HG02943 (cell line): ENCODE results near the gene CEP170B.
"Not testable (repeated sequence)": the region's sequence is repeated elsewhere in the genome, so short reads cannot be mapped to it uniquely, and the experiment has no call there.

Source experiments
- ATAC-seq: cut with Tn5 transposase; IDR thresholded peaks from one replicate; pipeline ENCODE4 v1.9.1; 2021; ENCODE audit warnings: mild to moderate bottlenecking, low read depth, moderate library complexity; ENCODE audit not compliant: unreplicated experiment

Gene CEP170B

DNA sequence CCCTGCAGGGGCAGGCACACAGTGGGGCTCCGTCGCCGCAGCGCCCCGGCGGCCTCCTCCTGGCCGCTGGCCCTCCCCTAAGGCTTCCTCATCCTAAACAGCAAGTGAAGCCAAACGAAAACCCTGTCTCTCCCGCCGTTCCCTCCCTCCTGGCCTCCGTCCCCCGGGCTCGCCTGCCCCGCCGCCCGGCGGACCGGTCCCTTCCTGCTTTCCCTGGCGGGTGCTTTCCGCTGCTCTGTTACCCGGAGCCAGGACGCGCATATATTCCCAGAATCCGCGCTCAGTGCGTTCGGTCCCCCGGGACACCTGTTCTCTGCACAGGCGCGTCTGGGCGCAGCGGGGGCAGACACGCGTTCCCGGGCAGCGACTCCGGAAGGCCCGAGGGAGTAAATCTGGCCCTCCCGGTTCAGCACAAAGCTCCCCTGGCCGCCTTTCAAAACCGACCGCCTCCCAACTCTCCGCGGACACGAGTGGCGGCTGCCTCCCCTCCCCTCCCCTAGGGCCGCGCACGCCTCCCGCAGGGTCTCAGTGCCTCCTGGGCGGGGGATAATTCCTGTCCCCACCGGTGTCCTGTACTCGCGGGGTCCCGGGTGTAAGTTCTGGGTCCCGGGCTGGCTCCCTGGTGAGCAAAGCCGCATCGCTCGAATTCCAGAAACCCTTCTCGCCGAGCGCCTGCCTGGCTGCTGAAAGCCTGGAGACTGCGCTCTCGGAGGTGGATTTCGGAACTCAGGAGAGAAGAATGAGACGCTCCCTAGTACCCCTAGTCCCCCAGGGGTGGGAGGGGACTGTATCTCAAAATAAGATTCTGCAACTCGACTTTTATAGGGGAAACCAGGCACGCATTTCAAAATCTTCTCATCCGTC, 21.4 kb upstream of the CEP170B start:
- no peak for ATAC-seq

DNA sequence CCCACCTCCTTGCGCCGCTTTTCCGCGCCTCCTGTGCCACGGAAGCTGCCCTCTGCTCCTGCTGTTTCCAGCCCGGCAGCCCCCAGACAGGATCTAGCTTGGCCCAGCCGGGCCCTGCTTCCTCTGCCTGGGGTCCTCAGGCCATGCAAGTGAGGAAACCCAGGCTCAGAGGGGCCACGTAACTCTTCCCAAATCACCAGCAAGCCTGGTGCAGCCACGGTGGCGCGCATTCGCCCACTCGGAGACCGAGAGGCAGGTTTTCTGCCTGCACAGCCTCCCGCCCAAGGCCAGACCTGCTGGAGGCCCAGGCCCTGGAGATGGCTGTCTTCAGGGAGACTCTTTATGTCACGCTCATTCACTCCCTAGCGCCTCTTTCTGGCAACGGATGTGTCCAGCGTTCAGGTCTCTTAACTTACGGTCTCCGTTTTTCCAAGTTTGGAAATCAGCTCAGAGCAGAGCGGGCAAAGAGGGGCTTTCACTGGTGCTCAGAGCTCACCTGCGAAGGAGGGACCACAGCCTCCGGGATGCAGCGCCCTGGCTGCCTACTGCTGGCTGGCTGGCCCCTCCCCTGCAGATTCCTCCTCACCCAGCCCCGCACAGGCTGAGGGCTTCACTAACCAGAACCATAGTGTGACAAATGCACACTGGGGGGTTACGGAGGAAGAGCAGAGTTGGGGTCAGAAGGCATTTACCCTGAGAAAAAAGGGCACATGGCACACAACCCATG, 20.6 kb upstream of the CEP170B start:
- no peak for ATAC-seq

DNA sequence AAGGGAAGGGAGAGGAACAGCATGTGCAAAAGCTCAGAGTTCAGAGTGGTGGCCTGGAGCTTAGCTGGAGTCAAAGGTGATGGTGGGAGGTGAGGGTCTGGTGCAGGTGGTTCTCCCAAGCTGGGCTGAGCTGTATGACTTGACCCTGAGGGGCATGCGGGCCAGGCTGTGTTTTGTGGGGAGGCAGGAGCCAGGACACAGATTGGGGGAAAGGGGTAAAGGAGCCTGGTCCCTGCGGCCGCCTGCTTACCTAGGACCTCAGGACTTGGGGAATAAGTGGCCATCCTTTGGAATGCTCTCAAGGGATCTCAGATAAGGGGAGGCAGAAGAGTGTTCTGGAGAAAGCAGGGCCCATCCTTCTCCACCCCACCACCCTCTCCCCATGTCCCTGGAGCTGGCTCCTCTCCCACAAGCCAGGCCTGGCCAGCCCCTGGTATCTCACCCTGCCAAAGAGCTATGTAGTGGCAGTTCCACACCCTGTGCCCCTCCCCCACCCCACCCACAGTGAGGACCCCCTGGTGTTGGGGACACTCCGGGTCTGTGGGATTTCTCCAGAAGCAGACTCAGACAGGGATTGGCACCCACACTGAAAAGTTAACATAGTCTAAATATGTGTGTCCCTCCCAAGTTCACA, 19.9 kb upstream of the CEP170B start:
- ATAC-seq: no peak

DNA sequence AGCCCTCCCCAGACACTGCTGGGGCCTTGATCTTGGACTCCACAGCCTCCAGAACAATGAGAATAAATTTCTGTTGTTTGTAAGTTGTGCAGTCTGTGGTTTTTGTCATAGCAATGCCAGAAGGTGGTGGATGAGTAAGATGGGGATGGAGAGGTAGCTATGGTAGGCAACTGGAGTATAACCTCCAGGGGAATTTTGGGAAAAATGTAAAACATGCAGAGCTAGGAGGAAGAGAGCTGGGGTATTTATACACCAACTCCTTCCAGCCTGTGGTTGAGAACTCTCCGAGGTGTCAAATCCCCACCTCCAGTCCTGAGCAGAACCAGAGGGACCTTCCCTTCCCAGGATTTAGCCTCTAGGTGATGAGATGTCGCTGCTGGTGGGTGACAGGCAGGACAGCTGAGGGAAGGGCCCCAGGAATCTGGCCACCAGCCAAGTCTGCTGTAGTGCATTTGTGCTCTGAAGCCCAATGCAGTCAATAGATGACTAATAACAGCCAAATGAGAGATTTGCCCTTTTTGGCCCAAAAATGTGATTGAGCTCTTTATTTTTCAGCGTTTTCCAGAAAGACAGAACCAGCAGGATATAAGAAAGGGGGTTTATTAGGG, 19.1 kb upstream of the CEP170B start:
- ATAC-seq: no peak

- ATAC-seq: no peak
Measured at GRCh38 chr14:104852280-104852663, 12.8 kb upstream of the CEP170B start.

DNA sequence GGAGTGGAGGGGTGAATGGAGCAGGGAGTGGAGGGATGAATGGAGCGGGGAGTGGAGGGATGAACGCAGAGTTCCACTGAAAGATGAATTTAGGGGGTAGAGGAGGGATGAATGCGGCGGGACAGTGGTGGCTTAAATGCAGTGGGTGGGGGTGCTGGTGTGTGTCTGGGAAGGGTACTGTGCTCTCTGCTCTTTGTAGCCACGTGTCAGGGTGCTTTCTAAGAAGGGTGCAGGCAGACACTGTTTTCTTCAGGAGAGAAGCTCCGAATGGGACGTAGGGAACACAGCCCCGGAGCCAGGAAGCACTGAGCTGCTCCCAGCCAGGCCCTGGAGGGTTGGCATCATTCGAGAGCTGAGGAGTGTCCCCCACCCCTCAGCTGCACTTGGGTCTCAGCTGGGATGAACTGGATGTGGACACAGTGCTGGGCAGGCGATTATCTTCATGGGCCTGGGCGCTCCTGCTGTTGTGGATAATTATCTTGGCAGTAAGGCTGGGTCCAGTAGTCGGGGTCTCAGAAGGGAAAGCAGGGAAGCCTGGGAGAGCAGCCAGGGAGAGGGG, 9.5 kb upstream of the CEP170B start:
- ATAC-seq: no peak

DNA sequence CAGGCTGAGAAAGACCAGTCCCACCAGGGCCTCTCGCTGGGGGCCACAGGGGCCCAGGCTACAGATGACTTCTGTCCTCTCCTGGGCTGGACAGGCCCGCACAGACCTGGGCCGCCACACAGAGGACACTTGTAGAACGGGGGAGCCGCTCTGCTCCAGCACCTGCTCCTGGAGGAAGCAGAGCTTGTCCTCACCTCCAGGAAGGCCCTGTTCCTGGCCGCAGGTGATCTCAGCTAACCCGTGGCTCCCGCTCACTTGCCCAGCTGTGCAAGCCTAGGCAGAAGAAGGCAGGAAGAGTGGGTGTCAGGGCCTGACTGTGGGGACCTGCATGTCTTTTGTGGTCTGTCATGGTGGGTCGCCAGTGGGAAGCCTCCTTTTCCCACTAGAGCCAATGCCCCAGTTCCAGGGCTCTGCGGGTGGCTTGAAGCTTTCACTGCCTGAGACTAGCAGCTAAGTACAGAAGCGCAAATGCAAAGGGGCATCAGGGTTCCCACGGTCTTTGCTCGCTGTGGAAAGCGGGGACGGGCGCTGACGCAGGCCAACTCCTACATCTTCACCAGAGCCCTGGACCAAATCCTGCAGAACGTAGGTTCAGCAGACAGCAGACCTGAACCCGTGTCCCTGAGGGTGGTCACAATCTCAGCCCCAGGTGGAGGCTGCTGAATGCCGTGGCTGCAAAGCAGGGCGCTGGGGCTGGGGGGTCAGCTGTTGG, 8.8 kb upstream of the CEP170B start:
- ATAC-seq: no peak

GRCh38 chr14:104856869-104857860, 7.9 kb upstream of the CEP170B start:
- no peak for ATAC-seq

DNA sequence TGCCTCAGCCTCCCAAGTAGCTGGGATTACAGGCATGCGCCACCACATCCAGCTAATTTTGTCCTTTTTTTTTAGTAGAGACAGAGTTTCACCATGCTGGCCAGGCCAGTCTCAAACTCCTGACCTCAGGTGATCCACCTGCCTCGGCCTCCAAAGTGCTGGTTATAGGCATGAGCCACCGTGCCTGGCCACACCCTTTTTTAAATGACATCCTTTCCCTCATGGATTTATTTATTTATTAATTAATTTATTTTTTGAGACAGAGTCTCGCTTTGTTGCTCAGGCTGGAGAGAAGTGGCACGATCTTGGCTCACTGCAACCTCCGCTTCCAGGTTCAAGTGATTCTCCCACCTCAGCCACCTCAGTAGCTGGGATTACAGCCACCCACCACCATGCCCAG, 7.1 kb upstream of the CEP170B start:
- not testable (repeated sequence) for ATAC-seq

DNA sequence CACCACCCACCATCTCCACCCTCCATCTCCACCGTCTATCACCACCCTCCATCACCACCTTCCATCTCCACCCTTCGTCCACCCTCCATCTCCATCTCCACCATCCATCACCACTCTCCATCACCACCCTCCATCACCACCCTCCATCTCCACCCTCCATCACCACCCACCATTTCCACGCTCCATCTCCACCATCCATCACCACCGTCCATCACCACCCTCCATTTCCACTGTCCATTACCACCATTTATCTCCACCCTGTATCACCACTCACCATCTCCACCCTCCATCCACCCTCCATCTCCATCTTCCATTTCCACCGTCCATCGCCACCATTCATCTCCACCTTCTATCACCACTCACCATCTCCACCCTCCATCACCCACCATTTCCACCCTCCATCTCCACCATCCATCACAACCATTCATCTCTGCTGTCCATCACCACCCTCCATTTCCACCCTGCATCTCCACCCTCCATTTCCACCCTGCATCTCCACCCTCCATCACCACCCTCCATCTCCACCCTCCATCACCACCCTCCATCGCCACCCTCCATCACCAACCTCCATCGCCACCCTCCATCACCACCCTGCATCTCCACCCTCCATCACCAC, 6.1 kb upstream of the CEP170B start:
- ATAC-seq: no peak

GRCh38 chr14:104859900-104860299, 5.2 kb upstream of the CEP170B start:
- ATAC-seq: no peak

DNA sequence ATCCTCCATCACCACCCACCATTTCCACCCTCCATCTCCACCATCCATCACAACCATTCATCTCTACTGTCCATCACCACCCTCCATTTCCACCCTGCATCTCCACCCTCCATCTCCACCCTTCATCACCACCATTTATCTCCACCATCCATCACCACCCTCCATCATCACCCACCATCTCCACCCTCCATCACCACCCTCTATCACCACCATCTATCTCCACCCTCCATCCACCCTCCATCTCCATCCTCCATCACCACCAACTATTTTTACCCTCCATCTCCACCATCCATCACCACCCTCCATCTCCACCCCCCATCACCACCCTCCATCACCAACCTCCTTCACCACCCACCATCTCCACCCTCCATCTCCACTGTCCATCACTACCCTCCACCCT, 4.7 kb upstream of the CEP170B start:
- no peak for ATAC-seq

DNA sequence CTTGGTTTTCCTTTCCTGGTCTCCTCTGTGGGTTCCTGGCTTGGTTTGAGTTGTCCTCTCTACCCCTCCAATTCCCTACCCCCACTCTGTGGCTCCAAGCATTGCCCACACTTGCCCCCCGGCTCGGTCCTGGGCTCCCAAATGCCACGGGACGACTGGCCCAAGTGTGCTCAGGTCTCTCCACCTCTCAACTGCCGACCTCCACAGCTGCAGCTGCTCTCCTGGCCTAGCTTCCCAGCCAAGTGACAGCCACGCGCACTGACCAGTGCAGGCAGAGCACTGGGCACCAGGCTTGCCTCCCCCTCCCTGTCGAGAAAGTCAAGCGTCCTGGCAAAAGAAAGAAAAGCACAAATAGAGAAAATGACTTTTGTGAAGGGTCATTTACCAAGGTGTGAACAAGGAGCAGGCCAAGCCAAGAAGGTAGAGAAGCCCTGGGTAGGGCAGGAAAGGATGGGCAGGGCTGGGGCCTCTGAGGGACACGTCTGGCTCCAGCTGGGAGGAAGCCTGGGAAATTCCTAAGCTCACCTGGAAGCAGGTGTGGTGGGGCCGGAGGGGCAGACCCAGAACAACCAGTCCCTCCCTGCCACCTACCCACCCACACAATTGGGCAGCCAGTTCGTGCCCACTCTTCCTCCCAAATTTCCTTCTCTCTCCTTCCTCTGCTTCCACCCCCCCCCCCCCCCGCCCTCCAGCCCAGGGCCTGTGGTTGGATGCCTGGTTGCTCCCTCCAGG, 1.8 kb upstream of the CEP170B start:
- no peak for ATAC-seq

DNA sequence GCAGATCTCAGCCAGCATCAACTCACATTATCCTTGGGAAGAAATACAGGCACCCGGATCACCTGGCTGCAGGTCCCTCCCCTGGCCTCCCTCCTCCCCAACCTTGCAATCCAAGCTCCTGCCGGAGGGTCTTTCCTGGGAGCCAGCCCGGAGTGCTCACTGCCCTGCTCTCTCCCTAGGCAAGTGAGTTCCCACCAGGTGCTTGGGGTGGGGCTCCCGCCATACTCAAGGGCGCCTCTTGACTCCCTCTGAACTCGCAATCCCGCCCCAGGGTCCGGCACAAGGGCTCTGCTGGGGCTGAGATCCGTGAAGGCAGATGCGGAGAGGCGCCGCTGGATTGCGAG, 1.2 kb upstream of the CEP170B start:
- no peak for ATAC-seq

DNA sequence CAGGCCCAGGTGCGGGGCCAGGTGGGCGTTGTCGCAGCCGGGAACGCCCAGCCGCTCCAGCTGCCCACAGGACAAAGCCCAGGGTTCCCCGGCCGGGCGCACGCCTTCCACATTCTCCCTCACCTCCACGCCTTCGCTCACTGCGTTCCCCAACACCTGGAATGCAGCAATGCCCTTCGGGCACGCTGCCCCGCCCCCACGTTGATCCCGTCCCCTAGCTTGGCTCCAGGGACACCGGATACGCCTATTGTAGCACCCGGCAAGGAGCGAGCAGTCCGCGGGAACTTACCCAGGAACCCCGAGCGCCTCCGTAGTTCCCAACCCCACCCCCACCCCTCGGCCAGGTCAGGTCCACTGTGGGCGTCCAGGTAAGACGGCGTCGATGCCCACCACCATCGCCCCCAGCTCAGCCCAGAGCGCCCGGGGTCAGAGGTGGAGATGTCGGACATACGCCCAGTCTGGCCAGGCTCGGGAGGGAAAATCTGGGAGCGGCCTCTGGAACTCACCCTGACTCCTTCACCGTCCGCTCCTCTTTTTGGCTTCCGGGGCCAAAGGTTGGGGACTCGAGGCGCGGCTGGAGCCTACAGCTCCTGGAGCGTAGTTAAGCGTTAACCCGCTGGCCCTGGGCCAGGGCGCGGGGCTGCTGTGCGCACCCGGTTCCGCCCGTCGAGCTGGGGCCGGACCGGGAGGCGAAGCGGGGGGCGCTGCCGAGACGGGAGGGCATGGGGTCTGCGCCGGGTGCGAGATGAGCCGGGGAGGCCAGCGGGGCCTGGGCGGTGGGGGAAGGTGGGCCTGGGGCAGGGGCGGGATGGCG, 594 bp upstream of the CEP170B start:
- ATAC-seq: no peak

DNA sequence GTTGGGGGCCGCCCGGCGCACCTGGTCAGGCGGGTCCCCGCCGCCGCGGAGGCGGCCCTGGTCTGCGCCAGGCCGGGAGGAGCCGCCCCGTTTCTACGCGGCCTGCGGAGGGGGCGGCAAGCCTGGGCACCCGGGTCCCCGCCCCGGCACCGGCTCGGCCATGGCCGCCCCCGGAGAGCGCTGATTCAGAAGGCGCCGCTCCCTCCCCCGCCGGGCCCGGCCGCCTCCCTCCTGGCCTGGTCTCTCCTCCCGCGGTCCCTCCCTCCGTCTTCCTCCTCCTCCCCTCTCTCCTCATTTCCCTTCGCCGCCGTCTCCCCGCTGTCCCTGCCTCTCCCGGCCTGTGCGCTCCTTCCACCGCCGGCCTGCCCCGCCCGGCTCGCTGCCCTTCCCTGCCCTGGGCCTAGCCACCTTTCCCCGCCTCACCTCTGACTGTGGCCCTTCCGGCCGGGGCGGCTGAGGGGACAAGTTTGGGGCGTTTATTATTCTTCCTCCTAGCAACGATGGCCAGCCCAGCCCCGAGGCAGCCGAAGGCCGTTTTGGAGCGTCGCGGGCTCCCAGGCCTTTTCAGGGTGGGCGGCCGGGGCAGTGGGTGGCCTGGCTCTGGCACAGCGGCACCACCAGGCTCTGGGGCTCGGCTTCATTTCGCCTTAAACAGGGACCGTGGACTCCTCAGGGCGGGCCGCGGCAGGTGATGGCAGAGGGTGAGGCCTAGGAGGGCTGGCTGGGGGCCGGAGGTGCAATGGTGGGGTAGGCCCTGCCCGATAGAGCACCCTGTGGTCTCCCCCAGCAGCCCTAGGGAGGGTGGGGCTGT, 768 bp downstream of the CEP170B start:
- no peak for ATAC-seq
